ENCODE measurements around the gene EDAR. TPM values are rescaled to one million over a fixed set of nuclear protein-coding genes. Genes with fewer than 3 reads are reported as not detected.

EDAR gene
- total and polyA plus RNA-seq, 2 of the 8 experiments (the other 6 are each of a cell fraction or from before 2014, with no cell fraction given) = not detected

DNA sequence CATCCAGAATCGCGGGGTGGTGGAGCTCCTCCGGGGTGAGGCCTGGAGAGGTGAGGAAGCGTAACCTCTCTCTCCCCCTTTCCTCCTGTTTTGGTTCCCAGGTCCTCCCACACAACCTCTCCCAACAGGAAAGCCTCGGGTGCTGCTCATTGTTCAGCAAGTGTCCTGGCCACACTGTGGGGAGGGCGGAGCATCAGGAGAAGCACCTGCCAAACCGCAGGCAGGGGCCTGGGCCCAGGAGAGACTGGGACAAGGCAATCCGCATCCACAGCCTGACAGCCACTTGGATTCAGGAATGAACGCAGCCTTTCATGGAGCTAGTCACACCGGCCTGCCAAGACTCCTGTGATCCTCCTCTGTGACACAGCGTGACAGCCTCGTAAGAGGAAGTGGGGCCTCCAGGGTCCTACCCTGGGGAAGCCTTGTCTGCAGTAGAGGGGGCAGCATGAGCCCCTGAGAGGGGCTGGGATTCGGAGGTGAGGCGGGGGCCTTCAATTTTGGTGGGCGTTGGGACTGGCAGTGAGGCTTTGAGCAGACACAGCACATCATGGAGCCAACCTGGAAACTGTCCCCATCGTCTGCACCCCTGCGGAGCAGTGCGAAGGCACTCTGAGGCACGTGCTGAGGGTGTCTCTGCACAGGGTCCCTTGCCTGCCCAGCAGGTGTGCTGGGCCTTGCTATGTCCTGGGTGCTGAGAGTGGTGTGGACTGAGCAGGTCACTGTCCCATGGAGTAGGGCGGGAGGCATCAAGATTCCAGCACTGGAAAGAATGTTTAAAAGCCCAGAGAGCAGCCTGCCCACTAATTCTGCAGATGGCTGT, 62.2 kb downstream of the EDAR start (continued):
- no peak for TF ChIP-seq MAX (IDR thresholded peaks at IDR 0.05)
- TF ChIP-seq TBP (IDR thresholded peaks at IDR 0.05; ENCODE audit: low read depth, low read length) = no peak
- no peak for TF ChIP-seq USF2 (IDR thresholded peaks at IDR 0.05; ENCODE audit: low read length)
- TF ChIP-seq CTBP2 (IDR thresholded peaks at IDR 0.05; ENCODE audit: borderline replicate concordance, insufficient read depth, insufficient read length, low read length) = no peak
- no peak for TF ChIP-seq GTF2F1 (IDR thresholded peaks at IDR 0.05; ENCODE audit: borderline replicate concordance, low read depth, low read length)
- no peak for TF ChIP-seq BCL11A (IDR thresholded peaks at IDR 0.05; ENCODE audit: low read depth in 2 of 2, low read length in 2 of 2)
- no peak for TF ChIP-seq TCF12 (IDR thresholded peaks at IDR 0.05; ENCODE audit: low read depth, low read length)
- TF ChIP-seq CHD1 (IDR thresholded peaks at IDR 0.05; ENCODE audit: low read depth, low read length) = no peak
- TF ChIP-seq E2F6 (IDR thresholded peaks at IDR 0.05) = no peak
- no peak for TF ChIP-seq CHD2 (IDR thresholded peaks at IDR 0.05; ENCODE audit: low read length)

All from H1 (cell line).